Measurements from ENCODE around the gene C19orf73.

GRCh38 chr19:49091391-49092038, 27.4 kb downstream of the C19orf73 start:
- TF ChIP-seq CTCF (IDR thresholded peaks at IDR 0.05) = no peak
- no peak for TF ChIP-seq POLR2AphosphoS5 (IDR thresholded peaks at IDR 0.05; ENCODE audit: low read depth, low read length)
- TF ChIP-seq SIN3A (IDR thresholded peaks at IDR 0.05; ENCODE audit: borderline replicate concordance, insufficient read depth, low read depth, low read length) = no peak
